Activated T-helper 1 cell treated with anti-CD3 and anti-CD28 coated beads, Interleukin-12 subunit alpha, Interleukin-12 subunit beta, Interleukin-2, Interleukin-4 antibody, amounts not matched to agents 30 ng/mL and 10 ng/mL and 1 ng/mL, durations not matched to agents 14 hours and 24 hours and 36 hours (primary cell): ENCODE results near the gene SLC37A1. TPM values are rescaled to one million over a fixed set of nuclear protein-coding genes. Genes with fewer than 3 reads are reported as not detected.

ENCODE experiments used
- DNase-seq: peaks from one replicate; pipeline ENCODE4 v3.0.0; 2021; ENCODE audit warnings: low spot score
- H3K27ac Mint-ChIP-seq: one replicate; pipeline ENCODE4 v1.8.0; 2021; ENCODE audit warnings: mild to moderate bottlenecking, mixed read lengths
- H3K27me3 Mint-ChIP-seq: one replicate; pipeline ENCODE4 v1.8.0; 2022; ENCODE audit warnings: mild to moderate bottlenecking, moderate library complexity, mixed read lengths; ENCODE audit not compliant: insufficient read depth
- H3K36me3 Mint-ChIP-seq: one replicate; pipeline ENCODE4 v1.8.0; 2021; ENCODE audit warnings: low read depth, mixed read lengths
- H3K4me1 Mint-ChIP-seq: one replicate; pipeline ENCODE4 v1.8.0; 2021; ENCODE audit warnings: low read depth, mixed read lengths
- H3K4me3 Mint-ChIP-seq: one replicate; pipeline ENCODE4 v1.8.0; 2021; ENCODE audit warnings: mild to moderate bottlenecking, moderate library complexity, mixed read lengths
- H3K9me3 Mint-ChIP-seq: one replicate; pipeline ENCODE4 v1.8.0; 2021; ENCODE audit warnings: mixed read lengths
- intact Hi-C: fragments of 100-400 bp; cut with micrococcal nuclease; formaldehyde crosslinking; loops from one replicate; pipeline ENCODE4 v1.15.1; 2024
- total RNA-seq: library from RNA; stranded (reverse); gene quantifications from 2 replicates; pipeline ENCODE4 v1.2.3, GENCODE V29; 2022

Gene SLC37A1
- total RNA-seq, 1 donor from 2014 or later: 25.0 TPM

DNA sequence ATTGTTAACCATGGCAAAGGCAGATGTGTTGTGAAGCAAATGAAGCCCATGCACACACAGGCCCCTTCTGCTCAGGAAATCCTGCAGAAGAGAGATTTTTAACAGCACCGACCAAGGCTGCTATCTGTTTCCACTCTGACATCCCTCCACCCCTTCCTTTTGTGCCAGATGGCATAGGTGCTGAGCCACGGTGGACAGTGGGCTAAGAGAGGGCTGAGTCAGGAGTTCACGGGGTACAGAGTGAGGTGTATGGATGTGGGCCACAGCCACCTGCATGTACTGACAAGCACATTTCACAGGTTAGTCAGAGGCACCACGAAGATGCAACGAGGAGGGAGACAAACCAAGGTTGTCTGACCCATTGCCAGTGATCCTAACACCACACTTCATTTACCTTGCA is 27.1 kb upstream of the SLC37A1 start:
- Mint-ChIP-seq H3K9me3 (peaks cover 3% of the 10 kb centered on the region), H3K27ac (no peak overlapping the region), H3K4me3 (no peak overlapping the region), H3K4me1 (no peaks in the 10 kb centered on the region), H3K36me3 (peaks cover 4% of the 10 kb centered on the region), H3K27me3 (peaks cover 16% of the 10 kb centered on the region)
- intact Hi-C loops: no loop called here
- no peak for DNase-seq

DNA sequence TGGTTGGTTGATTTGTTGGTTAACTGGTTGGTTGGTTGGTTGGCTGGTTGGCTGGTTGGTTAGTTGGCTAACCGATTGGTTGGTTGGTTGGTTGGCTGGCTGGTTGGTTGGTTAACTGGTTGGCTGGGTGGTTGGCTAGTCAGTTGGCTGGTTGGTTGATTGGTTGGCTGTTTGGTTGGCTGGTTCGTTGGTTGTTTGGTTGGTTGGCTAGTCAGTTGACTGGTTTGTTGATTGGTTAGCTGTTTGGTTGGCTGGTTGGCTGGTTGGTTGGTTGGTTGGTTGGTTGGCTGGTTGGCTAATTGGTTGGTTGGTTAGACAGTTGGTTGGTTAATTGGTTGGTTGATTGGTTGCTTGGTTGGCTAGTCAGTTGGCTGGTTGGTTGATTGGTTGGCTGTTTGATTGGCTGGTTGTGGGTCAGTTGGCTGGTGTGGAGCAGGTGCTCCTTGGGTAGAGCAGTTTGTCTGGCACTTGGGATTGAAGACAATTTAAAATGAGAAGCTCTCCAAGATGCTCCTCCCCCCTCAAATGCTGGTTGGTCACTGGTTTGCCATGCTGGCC is 24.6 kb upstream of the SLC37A1 start:
- H3K4me1 Mint-ChIP-seq: peaks cover 12% of the 10 kb centered on the region
- no peak for DNase-seq
- H3K9me3 Mint-ChIP-seq: peaks cover 3% of the 10 kb centered on the region
- intact Hi-C loops: no loop called here
- peaks cover 4% of the 10 kb centered on the region for H3K36me3 Mint-ChIP-seq
- H3K4me3 Mint-ChIP-seq: no peak overlapping the region
- H3K27me3 Mint-ChIP-seq: peaks cover 13% of the 10 kb centered on the region
- no peak overlapping the region for H3K27ac Mint-ChIP-seq

DNA sequence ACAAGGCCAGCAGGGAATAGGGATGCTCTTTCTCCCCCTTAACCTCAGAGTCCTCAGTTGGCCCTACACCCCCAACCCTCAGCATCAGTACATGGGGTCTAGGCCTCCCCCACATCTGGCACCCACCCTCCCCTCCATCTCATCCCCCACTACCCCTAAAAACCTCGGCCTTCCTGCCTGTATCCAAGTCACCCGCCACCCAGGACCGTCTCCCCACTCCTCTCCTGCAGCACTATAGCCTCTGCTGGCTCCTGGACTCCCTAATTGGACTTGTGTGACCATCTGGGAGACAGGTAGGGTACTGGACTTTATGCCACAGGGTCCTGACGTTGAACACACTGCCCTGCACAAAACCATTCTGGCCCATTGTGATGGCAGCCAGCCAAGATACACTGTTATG is 23.7 kb upstream of the SLC37A1 start:
- Mint-ChIP-seq H3K9me3 (peaks cover 3% of the 10 kb centered on the region), H3K4me1 (peaks cover 12% of the 10 kb centered on the region), H3K36me3 (peaks cover 4% of the 10 kb centered on the region), H3K27me3 (peaks cover 9% of the 10 kb centered on the region), H3K4me3 (no peak overlapping the region), H3K27ac (no peak overlapping the region)
- no peak for DNase-seq
- intact Hi-C loops: no loop called here

DNA sequence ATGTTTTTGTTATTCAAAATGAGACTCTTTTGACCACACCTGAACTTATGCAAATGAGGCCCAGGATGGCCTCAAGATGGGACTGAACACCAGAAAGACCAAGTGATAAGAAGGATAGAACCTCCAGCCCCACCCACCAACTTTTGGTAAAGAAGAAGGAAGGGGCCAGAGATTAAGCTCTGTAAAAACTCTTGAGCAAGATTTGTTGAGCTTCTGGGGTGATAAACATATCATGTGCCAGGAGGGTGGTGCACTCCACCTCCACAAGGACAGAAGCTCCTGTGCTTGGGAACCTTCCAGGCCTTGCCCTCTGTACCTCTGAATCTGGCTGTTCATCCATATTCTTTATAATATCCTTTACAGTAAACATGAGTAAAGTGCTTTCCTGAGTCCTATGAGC is 22.9 kb upstream of the SLC37A1 start:
- no peak overlapping the region for H3K27ac Mint-ChIP-seq
- DNase-seq: no peak
- peaks cover 11% of the 10 kb centered on the region for H3K27me3 Mint-ChIP-seq
- intact Hi-C loops: no loop called here
- H3K4me3 Mint-ChIP-seq: no peak overlapping the region
- peaks cover 3% of the 10 kb centered on the region for H3K9me3 Mint-ChIP-seq
- H3K36me3 Mint-ChIP-seq: peaks cover 4% of the 10 kb centered on the region
- H3K4me1 Mint-ChIP-seq: peaks cover 14% of the 10 kb centered on the region

DNA sequence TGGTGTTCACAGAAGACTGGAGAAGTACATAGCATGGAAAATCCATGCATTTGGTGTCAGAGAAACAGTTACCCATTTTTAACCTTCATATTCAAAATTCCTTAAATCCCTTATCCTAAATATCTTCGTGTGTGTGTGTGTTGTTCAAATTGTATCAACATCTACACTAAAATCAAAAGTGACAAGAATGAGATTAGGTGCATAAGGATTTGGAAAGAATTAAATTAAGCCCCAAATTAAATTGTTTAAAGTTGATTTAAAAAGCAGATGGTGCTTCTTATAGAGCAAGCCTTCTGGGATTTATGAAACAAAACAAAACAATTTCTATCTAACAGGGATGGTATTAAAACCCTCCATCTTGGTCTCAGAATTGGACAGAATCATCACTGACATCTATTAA is 22.3 kb upstream of the SLC37A1 start:
- Mint-ChIP-seq H3K27ac (no peak overlapping the region), H3K36me3 (peaks cover 4% of the 10 kb centered on the region), H3K4me3 (no peak overlapping the region), H3K4me1 (peaks cover 19% of the 10 kb centered on the region), H3K27me3 (peaks cover 14% of the 10 kb centered on the region), H3K9me3 (peaks cover 3% of the 10 kb centered on the region)
- intact Hi-C loops: no loop called here
- DNase-seq: no peak

DNA sequence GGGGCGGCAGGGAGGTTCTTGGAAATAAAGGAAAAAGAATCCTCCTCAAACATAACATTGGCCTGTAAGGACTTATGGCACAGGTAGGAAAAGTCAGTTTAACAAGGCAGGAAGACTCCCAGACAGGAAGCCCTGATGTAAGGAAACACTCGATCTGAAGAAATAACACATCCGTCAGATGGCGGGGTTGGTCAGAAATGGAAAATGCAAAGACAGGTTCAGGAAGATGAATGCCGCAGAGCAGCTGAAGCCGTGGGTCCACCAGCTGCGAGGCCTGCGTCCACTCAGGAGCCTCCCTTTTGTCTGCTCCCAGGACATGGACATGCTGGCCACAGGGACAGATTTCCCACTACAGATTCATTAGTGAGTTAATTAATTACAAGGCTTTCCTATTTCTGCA is 21.5 kb upstream of the SLC37A1 start:
- H3K4me3 Mint-ChIP-seq: no peak overlapping the region

DNA sequence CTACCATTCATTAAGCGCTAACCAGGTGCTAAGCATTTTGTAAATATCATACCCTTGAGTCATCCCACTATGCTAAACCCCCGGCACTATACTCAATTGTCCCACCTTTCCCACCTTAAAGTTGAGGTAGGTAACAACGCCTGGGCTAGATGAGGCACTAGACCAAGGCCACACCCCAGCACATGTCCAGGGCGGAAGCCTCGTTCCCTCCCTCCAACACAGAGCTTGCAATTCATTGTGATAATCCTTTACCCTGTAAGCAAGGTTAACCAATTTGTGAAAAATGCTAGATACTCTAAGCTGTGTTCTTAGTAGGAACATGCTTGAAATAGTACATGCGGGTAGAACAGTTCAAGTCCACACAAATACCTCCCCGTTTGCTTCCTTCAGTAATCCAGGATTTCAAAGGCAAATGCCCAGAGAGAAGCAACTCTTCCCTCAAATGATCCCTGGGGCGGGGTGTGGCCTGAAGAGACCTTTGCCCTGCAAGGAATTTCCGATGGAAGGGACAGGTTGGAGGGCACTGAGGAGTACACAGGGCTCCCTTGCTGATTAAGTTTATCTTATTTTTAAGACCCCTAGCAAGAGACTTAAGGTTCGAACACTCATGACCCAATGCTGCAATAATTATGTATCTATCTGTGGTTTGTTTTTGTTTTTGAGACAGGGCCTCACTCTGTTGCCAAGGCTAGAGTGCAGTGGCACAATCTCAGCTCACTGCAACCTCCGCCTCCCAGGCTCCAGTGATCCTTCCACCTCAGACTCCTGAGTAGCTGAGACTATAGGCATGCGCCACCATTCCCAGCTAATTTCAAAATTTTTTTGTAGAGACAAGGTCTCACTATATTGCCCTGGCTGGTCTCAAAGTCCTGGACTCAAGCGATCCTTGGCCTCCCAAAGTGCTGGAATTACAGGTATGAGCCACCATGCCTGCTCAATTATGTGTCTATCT is 20.3 kb upstream of the SLC37A1 start:
- H3K36me3 Mint-ChIP-seq: no peaks in the 10 kb centered on the region
- peaks cover under 1% of the 10 kb centered on the region for H3K9me3 Mint-ChIP-seq
- no peak overlapping the region for H3K27ac Mint-ChIP-seq
- H3K4me3 Mint-ChIP-seq: no peak overlapping the region
- intact Hi-C loops: no loop called here
- H3K4me1 Mint-ChIP-seq: peaks cover 25% of the 10 kb centered on the region
- H3K27me3 Mint-ChIP-seq: peaks cover 11% of the 10 kb centered on the region
- DNase-seq: no peak

More for the DNA sequence above, 21.5 kb upstream of the SLC37A1 start:
- Mint-ChIP-seq H3K36me3 (peaks cover 4% of the 10 kb centered on the region), H3K9me3 (peaks cover 3% of the 10 kb centered on the region), H3K4me1 (peaks cover 24% of the 10 kb centered on the region), H3K27me3 (peaks cover 14% of the 10 kb centered on the region), H3K27ac (no peak overlapping the region)
- no peak for DNase-seq
- intact Hi-C loops: no loop called here

DNA sequence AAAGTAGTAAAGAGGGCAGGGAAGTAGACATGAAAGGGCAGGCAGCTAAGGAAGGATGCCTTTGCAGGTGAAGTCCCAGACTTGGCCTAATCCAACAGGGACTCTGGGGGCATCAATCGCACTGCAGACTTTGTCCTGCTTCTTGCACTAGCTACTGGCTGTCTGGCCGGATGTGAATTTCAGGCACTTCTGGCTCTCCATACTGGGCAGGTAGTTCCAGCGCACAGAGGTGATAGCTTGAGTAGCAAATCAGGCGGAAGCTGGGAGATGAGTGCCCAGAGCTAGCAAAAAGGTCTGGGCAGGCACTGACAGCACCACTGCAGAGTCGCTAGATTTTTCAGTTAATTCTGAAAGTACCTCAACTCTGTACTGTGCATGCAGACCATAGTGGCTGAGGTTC is 18.6 kb upstream of the SLC37A1 start:
- H3K4me3 Mint-ChIP-seq: no peak overlapping the region
- DNase-seq: no peak
- H3K9me3 Mint-ChIP-seq: no peaks in the 10 kb centered on the region
- intact Hi-C loops: loop anchor here (5.0 kb wide), 2 partner anchors 397 to 493 kb away; partner anchors contain the start of gene NDUFV3
- H3K27ac Mint-ChIP-seq: no peak overlapping the region
- H3K27me3 Mint-ChIP-seq: peaks cover 6% of the 10 kb centered on the region
- H3K4me1 Mint-ChIP-seq: peaks cover 25% of the 10 kb centered on the region
- H3K36me3 Mint-ChIP-seq: no peaks in the 10 kb centered on the region

DNA sequence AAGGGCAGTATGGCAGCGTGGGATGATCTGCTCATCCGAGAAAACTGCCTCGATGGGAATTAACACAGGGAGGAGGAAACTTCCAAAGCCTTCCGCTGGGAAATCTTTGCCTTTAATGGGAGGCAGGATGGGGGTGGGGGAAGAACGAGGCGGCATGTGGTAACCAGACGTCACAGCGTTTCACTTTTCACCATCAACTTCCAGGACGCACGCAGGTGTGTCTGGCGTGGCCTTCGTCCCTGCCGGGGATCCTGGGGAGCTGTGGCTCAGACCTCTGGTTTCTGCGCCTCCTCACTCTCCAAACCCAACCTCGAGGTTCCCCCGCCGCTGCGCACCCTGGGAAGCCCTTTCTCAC is 17.9 kb upstream of the SLC37A1 start:
- intact Hi-C loops: loop anchor here (1.0 to 5.0 kb wide), 10 partner anchors 18 to 493 kb away; partner anchors contain the start of genes NDUFV3 and SLC37A1
- H3K27ac Mint-ChIP-seq: peak overlapping the region; percentile 82

DNA sequence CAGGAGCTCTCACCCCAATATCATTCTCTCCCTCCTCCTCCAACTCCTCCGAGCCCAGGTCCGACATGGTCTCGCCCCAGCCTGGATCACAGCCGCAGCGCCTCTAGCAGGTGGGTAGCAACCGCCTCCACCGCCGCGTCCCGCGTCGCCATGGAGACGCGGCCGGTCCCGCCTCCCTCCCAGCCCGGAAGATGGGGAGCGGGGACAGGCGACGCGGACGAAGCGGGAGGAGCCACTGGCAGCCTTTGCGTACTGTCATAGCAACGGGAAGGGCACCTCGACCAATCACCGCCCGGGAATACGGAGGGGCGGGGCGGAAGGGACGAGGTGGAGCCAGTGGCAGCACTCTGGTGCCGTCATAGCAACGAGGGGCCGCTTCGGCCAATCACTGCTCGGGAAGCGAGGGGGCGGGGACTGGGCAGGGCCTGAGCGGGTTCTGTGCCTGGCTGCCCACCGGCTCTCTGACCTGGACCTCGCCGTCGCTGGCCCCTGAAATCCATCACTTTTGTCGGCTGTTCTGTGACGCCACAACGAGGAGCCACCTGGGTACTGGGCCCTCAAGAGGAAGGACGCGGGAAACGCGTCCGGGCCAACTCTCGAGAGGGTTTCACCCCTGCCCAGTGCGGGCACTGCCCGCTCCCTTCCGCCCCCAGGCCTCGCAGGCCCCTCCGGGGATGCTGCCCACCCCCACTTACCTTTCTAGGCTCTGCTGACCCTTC is 17.4 kb upstream of the SLC37A1 start, which contains the start of gene RSPH1:
Gene RSPH1, minus strand, starts transcription at position 105 of the 719 bp plus-strand sequence. Its CDS starts 38 bp downstream, at position 67.
- Mint-ChIP-seq H3K9me3 (no peaks in the 10 kb centered on the region), H3K36me3 (no peaks in the 10 kb centered on the region), H3K4me3 (peak within 1 kb of the TSS; percentile 92), H3K27ac (peak within 1 kb of the TSS; percentile 83), H3K4me1 (peaks cover 25% of the 10 kb centered on the region), H3K27me3 (peaks cover 6% of the 10 kb centered on the region)
- intact Hi-C loops: loop anchor here (1.0 to 5.0 kb wide), 10 partner anchors 17 to 494 kb away; partner anchors contain the start of genes NDUFV3 and SLC37A1
- DNase-seq: peak; percentile 99

More for the DNA sequence above, 17.9 kb upstream of the SLC37A1 start:
- H3K9me3 Mint-ChIP-seq: no peaks in the 10 kb centered on the region
- H3K4me1 Mint-ChIP-seq: peaks cover 25% of the 10 kb centered on the region
- peak overlapping the region; percentile 92 for H3K4me3 Mint-ChIP-seq
- no peaks in the 10 kb centered on the region for H3K36me3 Mint-ChIP-seq
- peaks cover 6% of the 10 kb centered on the region for H3K27me3 Mint-ChIP-seq
- no peak for DNase-seq

DNA sequence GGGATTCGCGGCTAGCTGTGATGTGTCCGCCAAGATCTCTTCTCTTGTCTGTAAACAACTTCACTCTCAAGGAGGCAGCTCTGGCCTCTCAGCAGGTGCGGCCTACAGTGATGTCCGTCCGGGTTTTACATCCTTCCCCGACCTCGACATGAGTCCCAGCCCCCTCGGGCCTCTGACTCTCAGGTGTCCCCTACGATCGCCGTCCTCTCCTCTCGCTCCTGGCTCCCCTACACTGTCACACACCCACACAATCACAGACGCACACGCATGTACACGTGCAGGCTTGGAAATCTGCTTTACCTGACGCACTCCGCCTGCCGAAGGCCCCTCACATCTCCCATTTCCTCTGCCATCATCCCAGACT is 16.8 kb upstream of the SLC37A1 start:
- no peak for DNase-seq
- Mint-ChIP-seq H3K9me3 (no peaks in the 10 kb centered on the region), H3K4me1 (peaks cover 23% of the 10 kb centered on the region), H3K27ac (peak overlapping the region; percentile 83), H3K27me3 (peaks cover 6% of the 10 kb centered on the region), H3K36me3 (no peaks in the 10 kb centered on the region), H3K4me3 (peak overlapping the region; percentile 92)
- intact Hi-C loops: loop anchor here (1.0 to 5.0 kb wide), 10 partner anchors 16 to 495 kb away; partner anchors contain the start of genes NDUFV3 and SLC37A1

DNA sequence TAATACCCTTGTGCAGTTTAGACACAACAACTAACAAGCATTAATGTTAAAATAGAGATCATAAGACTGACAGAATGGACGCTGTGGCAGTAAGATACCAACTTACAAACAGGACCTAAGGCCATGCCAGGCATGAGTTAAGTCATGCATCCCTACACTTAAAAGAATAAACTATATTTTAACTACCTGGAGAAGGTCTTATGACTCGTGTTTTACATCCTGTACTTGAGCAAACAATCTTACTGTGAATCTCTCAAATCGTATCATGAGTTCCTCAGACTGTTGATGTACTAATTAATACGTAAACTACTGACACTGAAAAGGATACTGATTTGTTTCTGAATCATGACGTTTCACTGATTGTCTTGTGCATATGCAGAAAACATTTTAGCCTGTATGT is 15.6 kb upstream of the SLC37A1 start:
- Mint-ChIP-seq H3K36me3 (no peaks in the 10 kb centered on the region), H3K4me3 (no peak overlapping the region), H3K4me1 (peaks cover 14% of the 10 kb centered on the region), H3K9me3 (no peaks in the 10 kb centered on the region), H3K27me3 (peaks cover 12% of the 10 kb centered on the region), H3K27ac (no peak overlapping the region)
- intact Hi-C loops: loop anchor here (5.0 kb wide), 2 partner anchors 394 to 496 kb away; partner anchors contain the start of gene NDUFV3
- no peak for DNase-seq
